Motor neuron (in vitro differentiated cells): ENCODE measurements around the gene GRIA4. TPM values are rescaled to one million over a fixed set of nuclear protein-coding genes. Genes with fewer than 3 reads are reported as not detected.
"Not testable (repeated sequence)": the region's sequence is repeated elsewhere in the genome, so short reads cannot be mapped to it uniquely, and the experiment has no call there.

Source experiments
- ATAC-seq, 8 experiments: fragments of 200-7000 bp; cut with Tn5 transposase; replicated peaks in 6 of 8; 2 replicates each; pipeline ENCODE4 v1.8.0; 2021; ENCODE audit warnings: mild to moderate bottlenecking in 8 of 8, moderate library complexity in 8 of 8
- H3K27ac ChIP-seq, 2 donors: fragments of 250-450 bp; sonication (Bioruptor Pico); 2 replicates each; pipeline ENCODE4 v1.9.0; 2021; ENCODE audit warnings: antibody characterized with exemption in 2 of 2, mild to moderate bottlenecking in 2 of 2, moderate library complexity in 1 of 2
- H3K4me1 ChIP-seq, 2 donors: fragments of 250-450 bp; sonication (Bioruptor Pico); replicated peaks in 1 of 2; 2 replicates each; pipeline ENCODE4 v1.6.1; 2021; ENCODE audit warnings: antibody characterized with exemption in 2 of 2, mild to moderate bottlenecking in 2 of 2, moderate library complexity in 1 of 2
- H3K4me3 ChIP-seq, 5 donors: fragments of 250-450 bp; sonication (Bioruptor Pico); 2 replicates each; pipeline ENCODE4 v1.9.0; 2021; ENCODE audit warnings: antibody characterized with exemption in 5 of 5, mild to moderate bottlenecking in 5 of 5, moderate library complexity in 4 of 5
- WGBS, 10 experiments: fragments of 450-650 bp; shearing (Covaris generic); methylation state at CpG; one replicate each; pipeline ENCODE4 v1.0.0; 2022; 5-methylcytosine and 5-hydroxymethylcytosine counted together
- in situ Hi-C, 9 experiments: fragments of 400-800 bp; cut with MboI; loops; one replicate each; pipeline ENCODE4 v1.15.0; 2021; ENCODE audit warnings: low sequenced_read_pairs in 9 of 9, low pct_unique_long_range_greater_than_20kb in 2 of 9; ENCODE audit not compliant: unreplicated experiment in 9 of 9
- total RNA-seq, 8 experiments: library from RNA; unstranded; fragments of 300-600 nt; gene quantifications; 2 replicates each; pipeline versions ENCODE4 v1.2.3 to v1.2.4, GENCODE V29; 2022

GRIA4 gene
- total RNA-seq, 8 experiments from 2014 or later = 3.0 to 60.4 (median 46.2) TPM

- Histone ChIP-seq H3K27ac (no peak overlapping the region), H3K4me3 (no peak overlapping the region), H3K4me1 (peaks cover 0 to 8% of the 10 kb centered on the region in 2 donors)
- no peak for ATAC-seq
- in situ Hi-C loops = loop anchor here in 1 of 9 experiments (25.0 kb wide), 2 partner anchors 901 to 1251 kb away; partner anchors contain the start of gene CASP4
- 20 to 100% (median 65%) methylated on average over 1 to 3 of the region's 3 CpGs; no CpG with 5 or more reads in 1 of the 10 experiments for WGBS, 10 experiments
Observed at GRCh38 chr11:105863523-105863922, 253.7 kb downstream of the GRIA4 start.

GRCh38 chr11:105867742-105868141, 257.9 kb downstream of the GRIA4 start:
- Histone ChIP-seq H3K4me1 (no peaks in the 10 kb centered on the region), H3K4me3 (no peak overlapping the region), H3K27ac (no peak overlapping the region)
- in situ Hi-C loops = loop anchor here in 1 of 9 experiments (25.0 kb wide), 2 partner anchors 905 to 1255 kb away; partner anchors contain the start of gene CASP4
- ATAC-seq = no peak
- WGBS, 10 experiments = 30 to 92% (median 73%) methylated on average over 1 to 2 of the region's 2 CpGs; no CpG with 5 or more reads in 4 of the 10 experiments

GRCh38 chr11:105868762-105869285, 259.0 kb downstream of the GRIA4 start:
- H3K27ac ChIP-seq = no peak overlapping the region
- WGBS, 10 experiments = 28 to 90% (median 66%) methylated on average over 1 to 4 of the region's 4 CpGs
- no peaks in the 10 kb centered on the region for H3K4me1 ChIP-seq
- in situ Hi-C loops = loop anchor here in 1 of 9 experiments (25.0 kb wide), 2 partner anchors 907 to 1257 kb away; partner anchors contain the start of gene CASP4
- ATAC-seq = no peak
- no peak overlapping the region for H3K4me3 ChIP-seq

- Histone ChIP-seq H3K27ac (no peak overlapping the region), H3K4me3 (no peak overlapping the region), H3K4me1 (no peaks in the 10 kb centered on the region)
- peak in 2 of 8 experiments; percentile 24 to 26 for ATAC-seq
- 0 to 100% (median 80%) methylated on average over 3 to 8 of the region's 8 CpGs for WGBS, 10 experiments
- in situ Hi-C loops = loop anchor here in 1 of 9 experiments (25.0 kb wide), 2 partner anchors 908 to 1258 kb away; partner anchors contain the start of gene CASP4
Observed at GRCh38 chr11:105870516-105871113, 260.7 kb downstream of the GRIA4 start.

- no peak for ATAC-seq
- in situ Hi-C loops = no loop called here
Observed at GRCh38 chr11:105878510-105878909, 268.6 kb downstream of the GRIA4 start.

GRCh38 chr11:105878927-105879326, 269.1 kb downstream of the GRIA4 start:
- in situ Hi-C loops, H3K4me1 ChIP-seq, ATAC-seq: not testable (repeated sequence)

More at GRCh38 chr11:105878510-105878909, 268.6 kb downstream of the GRIA4 start:
- Histone ChIP-seq H3K4me1 (no peaks in the 10 kb centered on the region), H3K4me3 (no peak overlapping the region), H3K27ac (no peak overlapping the region)
- WGBS, 10 experiments = 80 to 100% (median 100%) methylated on average over 1 to 2 of the region's 3 CpGs; no CpG with 5 or more reads in 4 of the 10 experiments

GRCh38 chr11:105881027-105881426, 271.2 kb downstream of the GRIA4 start:
- ATAC-seq = no peak
- in situ Hi-C loops = no loop called here
- no peak overlapping the region for H3K27ac ChIP-seq
- no peak overlapping the region for H3K4me3 ChIP-seq
- H3K4me1 ChIP-seq = no peaks in the 10 kb centered on the region

More at GRCh38 chr11:105878927-105879326, 269.1 kb downstream of the GRIA4 start:
- WGBS, 10 experiments = 49 to 96% (median 67%) methylated on average over 2 to 5 of the region's 5 CpGs; no CpG with 5 or more reads in 4 of the 10 experiments
- not testable (repeated sequence) for H3K4me3 ChIP-seq, H3K27ac ChIP-seq

GRCh38 chr11:105884436-105884835, 274.6 kb downstream of the GRIA4 start:
- Histone ChIP-seq H3K4me1 (no peaks in the 10 kb centered on the region), H3K4me3 (no peak overlapping the region), H3K27ac (no peak overlapping the region)
- WGBS, 10 experiments = 0 to 100% (median 80%) methylated on average over 1 to 3 of the region's 3 CpGs; no CpG with 5 or more reads in 1 of the 10 experiments
- ATAC-seq = no peak
- in situ Hi-C loops = no loop called here

- ATAC-seq = no peak
- Histone ChIP-seq H3K4me3 (no peak overlapping the region), H3K27ac (no peak overlapping the region), H3K4me1 (no peaks in the 10 kb centered on the region)
- 0 to 100% (median 68%) methylated on average over 1 to 2 of the region's 2 CpGs for WGBS, 10 experiments
- in situ Hi-C loops = no loop called here
Observed at GRCh38 chr11:105891685-105892084, 281.8 kb downstream of the GRIA4 start.

- Histone ChIP-seq H3K27ac (no peak overlapping the region), H3K4me3 (no peak overlapping the region), H3K4me1 (no peaks in the 10 kb centered on the region)
- in situ Hi-C loops = no loop called here
- ATAC-seq = no peak
- 10 to 100% (median 76%) methylated on average over 1 to 2 of the region's 2 CpGs; no CpG with 5 or more reads in 2 of the 10 experiments for WGBS, 10 experiments
Observed at GRCh38 chr11:105897161-105897560, 287.3 kb downstream of the GRIA4 start.

GRCh38 chr11:105899772-105900171, 289.9 kb downstream of the GRIA4 start:
- no peak overlapping the region for H3K4me3 ChIP-seq
- H3K27ac ChIP-seq = no peak overlapping the region
- H3K4me1 ChIP-seq = no peaks in the 10 kb centered on the region
- WGBS, 10 experiments = 33 to 100% (median 68%) methylated on average over 1 to 4 of the region's 4 CpGs
- in situ Hi-C loops = no loop called here
- peak in 2 of 8 experiments; percentile 22 to 51 for ATAC-seq

GRCh38 chr11:105900515-105901035, 290.7 kb downstream of the GRIA4 start:
- no peak for ATAC-seq
- no peak overlapping the region for H3K27ac ChIP-seq
- WGBS, 10 experiments = 79 to 100% (median 94%) methylated on average over 3 to 11 of the region's 11 CpGs; no CpG with 5 or more reads in 2 of the 10 experiments
- in situ Hi-C loops = no loop called here
- no peaks in the 10 kb centered on the region for H3K4me1 ChIP-seq
- no peak overlapping the region for H3K4me3 ChIP-seq

GRCh38 chr11:105903113-105903512, 293.2 kb downstream of the GRIA4 start:
- in situ Hi-C loops = no loop called here
- 0 to 100% (median 55%) methylated on average over 1 to 2 of the region's 2 CpGs; no CpG with 5 or more reads in 2 of the 10 experiments for WGBS, 10 experiments
- Histone ChIP-seq H3K4me1 (no peaks in the 10 kb centered on the region), H3K4me3 (no peak overlapping the region), H3K27ac (no peak overlapping the region)
- ATAC-seq = peak in 3 of 8 experiments; percentile 18 to 67 (median 42)
